Measurements from ENCODE around the gene GAMT. TPM values are rescaled to one million over a fixed set of nuclear protein-coding genes. Genes with fewer than 3 reads are reported as not detected.

Gene GAMT
- total and polyA plus RNA-seq, 2 donors (not counting 3 experiments of a cell fraction or from before 2014, with no cell fraction given): 22.1 to 36.9 TPM

DNA sequence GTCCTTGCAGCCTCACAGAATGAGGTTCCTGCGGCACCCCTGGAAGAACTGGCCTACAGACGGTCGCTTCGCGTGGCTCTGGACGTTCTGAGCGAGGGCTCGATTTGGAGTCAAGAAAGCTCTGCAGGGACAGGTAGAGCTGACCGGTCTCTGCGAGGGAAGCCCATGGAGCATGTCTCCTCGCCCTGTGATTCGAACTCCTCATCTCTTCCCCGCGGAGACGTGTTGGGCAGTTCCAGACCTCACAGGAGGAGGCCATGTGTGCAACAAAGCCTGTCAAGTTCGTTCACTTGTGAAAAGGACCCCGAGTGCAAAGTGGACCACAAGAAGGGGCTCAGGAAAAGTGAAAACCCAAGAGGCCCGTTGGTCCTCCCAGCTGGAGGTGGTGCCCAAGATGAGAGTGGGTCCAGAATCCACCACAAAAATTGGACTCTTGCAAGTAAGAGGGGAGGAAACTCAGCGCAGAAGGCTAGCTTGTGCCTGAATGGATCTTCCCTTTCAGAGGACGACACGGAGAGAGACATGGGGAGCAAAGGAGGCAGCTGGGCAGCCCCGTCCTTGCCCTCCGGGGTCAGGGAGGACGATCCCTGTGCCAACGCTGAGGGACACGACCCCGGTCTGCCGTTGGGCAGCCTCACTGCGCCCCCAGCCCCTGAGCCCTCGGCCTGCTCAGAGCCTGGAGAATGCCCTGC lies 41.1 kb downstream of the GAMT start:
- intact Hi-C loops (cut with micrococcal nuclease) (no loop called here), dilution Hi-C loops (cut with MboI; ENCODE audit: extremely low pct_ligation_motif_present, low sequenced_read_pairs) (no loop called here)
- no peak overlapping the region for H3K4me2 ChIP-seq (ENCODE audit: insufficient read depth, low read length)
- no peaks in the 10 kb centered on the region for H3K9me3 ChIP-seq (replicated peaks; ENCODE audit: control insufficient read depth, insufficient read depth, low read length)
- H3K9ac ChIP-seq (replicated peaks; ENCODE audit: extremely low read depth, insufficient read depth, low read length): no peak overlapping the region
- FAIRE-seq (no peak), DNase-seq (ENCODE audit: low read depth, low spot score) (no peak)
- ChIA-PET POLR2A (no interaction called here), CTCF (interaction anchor here (1.4 kb wide), 1 partner anchor 44 kb away, joined by 7 read pairs; no protein-coding TSS in a partner anchor)
- H3K27ac ChIP-seq (ENCODE audit: insufficient read depth, low read depth, low read length): no peak overlapping the region
- peaks cover 19% of the 10 kb centered on the region for H3K4me1 ChIP-seq (ENCODE audit: control insufficient read depth, extremely low read depth, insufficient read depth, low read length)
- no TSS peak for BruUV-seq (replicated peaks)
- no peaks in the 10 kb centered on the region for H3K27me3 ChIP-seq (ENCODE audit: control insufficient read depth in 2 of 2, insufficient read depth in 2 of 2, low read length in 2 of 2)
- peaks cover 4% of the 10 kb centered on the region for H3K79me2 ChIP-seq (ENCODE audit: control insufficient read depth, insufficient read depth, low read length)
- TF ChIP-seq JUN (IDR thresholded peaks at IDR 0.05; ENCODE audit: borderline replicate concordance, insufficient read depth, insufficient read length, low read depth) (no peak), POLR2AphosphoS5 (IDR thresholded peaks at IDR 0.05; ENCODE audit: insufficient read depth, low read depth, low read length) (no peak), MYC (IDR thresholded peaks at IDR 0.05; ENCODE audit: low read depth, low read length) (no peak)
- no peaks in the 10 kb centered on the region for H4K20me1 ChIP-seq (replicated peaks; ENCODE audit: control insufficient read depth, extremely low read depth, insufficient read depth, low read length)
- H3K4me3 ChIP-seq (replicated peaks in 1 of 3; ENCODE audit: insufficient read depth in 1 of 3, low read depth in 1 of 3, low read length in 3 of 3): no peak overlapping the region
- no peaks in the 10 kb centered on the region for H3K9me1 ChIP-seq (replicated peaks; ENCODE audit: control insufficient read depth, extremely low read depth, insufficient read depth, low read length)
- H2AFZ ChIP-seq (ENCODE audit: low read depth, low read length): no peak overlapping the region
- H3K36me3 ChIP-seq (ENCODE audit: control insufficient read depth in 2 of 2, extremely low read depth in 1 of 2, insufficient read depth in 2 of 2, low read length in 2 of 2): peaks cover 0 to 25% of the 10 kb centered on the region in 2 experiments

- Histone ChIP-seq H3K9me3 (replicated peaks; ENCODE audit: control insufficient read depth, insufficient read depth, low read length) (no peaks in the 10 kb centered on the region), H3K79me2 (ENCODE audit: control insufficient read depth, insufficient read depth, low read length) (peaks cover 6% of the 10 kb centered on the region), H2AFZ (ENCODE audit: low read depth, low read length) (no peak overlapping the region), H3K4me1 (ENCODE audit: control insufficient read depth, extremely low read depth, insufficient read depth, low read length) (peaks cover 23% of the 10 kb centered on the region), H3K4me3 (replicated peaks in 1 of 3; ENCODE audit: insufficient read depth in 1 of 3, low read depth in 1 of 3, low read length in 3 of 3) (no peak overlapping the region), H3K9me1 (replicated peaks; ENCODE audit: control insufficient read depth, extremely low read depth, insufficient read depth, low read length) (no peaks in the 10 kb centered on the region), H3K4me2 (ENCODE audit: insufficient read depth, low read length) (no peak overlapping the region), H3K9ac (replicated peaks; ENCODE audit: extremely low read depth, insufficient read depth, low read length) (no peak overlapping the region), H3K27me3 (ENCODE audit: control insufficient read depth in 2 of 2, insufficient read depth in 2 of 2, low read length in 2 of 2) (no peaks in the 10 kb centered on the region), H4K20me1 (replicated peaks; ENCODE audit: control insufficient read depth, extremely low read depth, insufficient read depth, low read length) (no peaks in the 10 kb centered on the region), H3K36me3 (ENCODE audit: control insufficient read depth in 2 of 2, extremely low read depth in 1 of 2, insufficient read depth in 2 of 2, low read length in 2 of 2) (peaks cover 0 to 25% of the 10 kb centered on the region in 2 experiments), H3K27ac (ENCODE audit: insufficient read depth, low read depth, low read length) (no peak overlapping the region)
- TF ChIP-seq POLR2AphosphoS5 (IDR thresholded peaks at IDR 0.05; ENCODE audit: insufficient read depth, low read depth, low read length) (no peak), GATA2 (IDR thresholded peaks at IDR 0.05; ENCODE audit: insufficient read depth, insufficient read length, low read depth, low read length) (no peak), MYC (IDR thresholded peaks at IDR 0.05; ENCODE audit: low read depth, low read length) (no peak), MAX (IDR thresholded peaks at IDR 0.05; ENCODE audit: insufficient read depth, insufficient read length) (no peak), EZH2 (IDR thresholded peaks at IDR 0.05; ENCODE audit: borderline replicate concordance, low read depth, low read length, severe bottlenecking) (no peak)
- TF ChIP-seq, protein P1, sequence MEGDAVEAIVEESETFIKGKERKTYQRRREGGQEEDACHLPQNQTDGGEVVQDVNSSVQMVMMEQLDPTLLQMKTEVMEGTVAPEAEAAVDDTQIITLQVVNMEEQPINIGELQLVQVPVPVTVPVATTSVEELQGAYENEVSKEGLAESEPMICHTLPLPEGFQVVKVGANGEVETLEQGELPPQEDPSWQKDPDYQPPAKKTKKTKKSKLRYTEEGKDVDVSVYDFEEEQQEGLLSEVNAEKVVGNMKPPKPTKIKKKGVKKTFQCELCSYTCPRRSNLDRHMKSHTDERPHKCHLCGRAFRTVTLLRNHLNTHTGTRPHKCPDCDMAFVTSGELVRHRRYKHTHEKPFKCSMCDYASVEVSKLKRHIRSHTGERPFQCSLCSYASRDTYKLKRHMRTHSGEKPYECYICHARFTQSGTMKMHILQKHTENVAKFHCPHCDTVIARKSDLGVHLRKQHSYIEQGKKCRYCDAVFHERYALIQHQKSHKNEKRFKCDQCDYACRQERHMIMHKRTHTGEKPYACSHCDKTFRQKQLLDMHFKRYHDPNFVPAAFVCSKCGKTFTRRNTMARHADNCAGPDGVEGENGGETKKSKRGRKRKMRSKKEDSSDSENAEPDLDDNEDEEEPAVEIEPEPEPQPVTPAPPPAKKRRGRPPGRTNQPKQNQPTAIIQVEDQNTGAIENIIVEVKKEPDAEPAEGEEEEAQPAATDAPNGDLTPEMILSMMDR (IDR thresholded peaks at IDR 0.05; ENCODE audit: extremely low read depth in 1 of 2, insufficient read depth in 1 of 2, low read depth in 1 of 2, low read length in 2 of 2): no peak
- DNase-seq (ENCODE audit: low read depth, low spot score): no peak
- intact Hi-C loops (cut with micrococcal nuclease) (no loop called here), dilution Hi-C loops (cut with MboI; ENCODE audit: extremely low pct_ligation_motif_present, low sequenced_read_pairs) (no loop called here)
- no TSS peak for BruUV-seq (replicated peaks)
- FAIRE-seq: no peak
- POLR2A ChIA-PET: no interaction called here
- CTCF ChIA-PET: interaction anchor here (1.3 kb wide), 1 partner anchor 42 kb away, joined by 3 read pairs; no protein-coding TSS in a partner anchor
Observed at GRCh38 chr19:1357531-1358109, 43.7 kb downstream of the GAMT start.
